Measurements from ENCODE around the gene JAGN1.
"Not testable (repeated sequence)": the region's sequence is repeated elsewhere in the genome, so short reads cannot be mapped to it uniquely, and the experiment has no call there.

Gene JAGN1

GRCh38 chr3:9890249-9891071 lies at the start of gene JAGN1:
Gene JAGN1 (plus strand): TSS chr3:9890610. CDS start chr3:9890723, 113 bp downstream.
- Histone ChIP-seq H3K4me1 (peaks cover 0 to 28% (median 21%) of the 10 kb centered on the region in 4 donors), H3K27me3 (no peaks in the 10 kb centered on the region), H3K27ac (peak within 1 kb of the TSS; percentile 92 to 98), H3K36me3 (peaks cover 12 to 19% (median 14%) of the 10 kb centered on the region in 3 donors), H3K4me3 (peak within 1 kb of the TSS; percentile 84 to 95), H3K9me3 (no peaks in the 10 kb centered on the region)
- peak; percentile 84 to 93 for DNase-seq
- peak in 1 of 2 experiments; percentile 7 for TF ChIP-seq CTCF (IDR thresholded peaks at IDR 0.05)
- intact Hi-C loops (cut with DNase I; ENCODE audit: low total_unique reads) = loop anchor here (2.0 kb wide), 1 partner anchor 24 kb away; no protein-coding TSS in a partner anchor

- intact Hi-C loops (cut with DNase I; ENCODE audit: low total_unique reads) = loop anchor here (5.0 to 10.0 kb wide), 2 partner anchors 76 to 104 kb away; partner anchors contain the start of gene IL17RC
- Histone ChIP-seq H3K4me1 (peaks cover 0 to 16% (median 12%) of the 10 kb centered on the region in 4 donors), H3K27ac (no peak overlapping the region), H3K9me3 (no peaks in the 10 kb centered on the region), H3K36me3 (peaks cover 24 to 46% (median 34%) of the 10 kb centered on the region in 3 donors), H3K27me3 (no peaks in the 10 kb centered on the region), H3K4me3 (no peak overlapping the region)
- TF ChIP-seq CTCF (IDR thresholded peaks at IDR 0.05) = no peak
- no peak for DNase-seq
These were observed 49.4 kb upstream of the JAGN1 start for GRCh38 chr3:9841015-9841414.

- peak within 1 kb of the TSS; percentile 61 to 85 for H3K4me3 ChIP-seq
- peak; percentile 98 to 99 for DNase-seq
- TF ChIP-seq CTCF (IDR thresholded peaks at IDR 0.05) = no peak
- intact Hi-C loops (cut with DNase I; ENCODE audit: low total_unique reads) = loop anchor here (5.0 to 10.0 kb wide), 2 partner anchors 73 to 101 kb away; partner anchors contain the start of gene IL17RC
- peaks cover 0 to 16% (median 12%) of the 10 kb centered on the region in 4 donors for H3K4me1 ChIP-seq
- no peaks in the 10 kb centered on the region for H3K9me3 ChIP-seq
- H3K27ac ChIP-seq = peak within 1 kb of the TSS; percentile 80 to 84
- H3K36me3 ChIP-seq = peaks cover 18 to 31% (median 21%) of the 10 kb centered on the region in 3 donors
- no peaks in the 10 kb centered on the region for H3K27me3 ChIP-seq
These were observed 46.5 kb upstream of the JAGN1 start, which contains the start of gene RPUSD3 for GRCh38 chr3:9843715-9844438. Gene RPUSD3 (minus strand): TSS chr3:9844008. CDS start chr3:9843990, 18 bp downstream.

- Histone ChIP-seq H3K9me3 (no peaks in the 10 kb centered on the region), H3K27me3 (no peaks in the 10 kb centered on the region), H3K4me3 (no peak overlapping the region), H3K4me1 (peaks cover 0 to 16% (median 12%) of the 10 kb centered on the region in 4 donors), H3K36me3 (peaks cover 5 to 10% (median 7%) of the 10 kb centered on the region in 3 donors), H3K27ac (no peak overlapping the region)
- intact Hi-C loops (cut with DNase I; ENCODE audit: low total_unique reads) = loop anchor here (10.0 kb wide), 1 partner anchor 99 kb away; no protein-coding TSS in a partner anchor
- no peak for TF ChIP-seq CTCF (IDR thresholded peaks at IDR 0.05)
- DNase-seq = no peak
These were observed 44.2 kb upstream of the JAGN1 start for GRCh38 chr3:9846231-9846630.

GRCh38 chr3:9846931-9847488 lies 43.4 kb upstream of the JAGN1 start:
- no peaks in the 10 kb centered on the region for H3K27me3 ChIP-seq
- peaks cover 0 to 16% (median 12%) of the 10 kb centered on the region in 4 donors for H3K4me1 ChIP-seq
- DNase-seq = no peak
- no peaks in the 10 kb centered on the region for H3K9me3 ChIP-seq
- H3K36me3 ChIP-seq = peaks cover 0 to 2% (median 0%) of the 10 kb centered on the region in 3 donors
- no peak overlapping the region for H3K27ac ChIP-seq
- TF ChIP-seq CTCF (IDR thresholded peaks at IDR 0.05) = no peak
- H3K4me3 ChIP-seq = no peak overlapping the region
- intact Hi-C loops (cut with DNase I; ENCODE audit: low total_unique reads) = loop anchor here (10.0 kb wide), 1 partner anchor 98 kb away; no protein-coding TSS in a partner anchor

- not testable (repeated sequence) for H3K27ac ChIP-seq, H3K4me1 ChIP-seq, H3K9me3 ChIP-seq, H3K27me3 ChIP-seq, H3K4me3 ChIP-seq, DNase-seq, H3K36me3 ChIP-seq
- intact Hi-C loops (cut with DNase I; ENCODE audit: low total_unique reads) = loop anchor here (10.0 kb wide), 1 partner anchor 97 kb away; no protein-coding TSS in a partner anchor
These were observed 42.5 kb upstream of the JAGN1 start for GRCh38 chr3:9847870-9848269.
